Right lobe of liver (tissue), 6 donors: ENCODE measurements around the gene GH1. TPM values are rescaled to one million over a fixed set of nuclear protein-coding genes. Genes with fewer than 3 reads are reported as not detected.
"Not testable (repeated sequence)": the region's sequence is repeated elsewhere in the genome, so short reads cannot be mapped to it uniquely, and the experiment has no call there.

ENCODE experiments used
- ATAC-seq, 4 donors: fragments of 200-7000 bp; cut with Tn5 transposase; one replicate each; pipeline ENCODE4 v1.9.1; 2020; ENCODE audit warnings: mild to moderate bottlenecking in 4 of 4, moderate library complexity in 4 of 4
- DNase-seq, 3 donors: peaks; one replicate each; pipeline ENCODE4 v3.0.0-alpha.2; 2020
- H3K27ac ChIP-seq, 3 donors: fragments of 200-600 bp; one replicate each; pipeline ENCODE4 v1.8.0; 2022
- H3K27me3 ChIP-seq, 2 donors: fragments of 200-600 bp; one replicate each; pipeline ENCODE4 v1.8.0; 2022
- H3K36me3 ChIP-seq, 4 donors: fragments of 200-600 bp; sonication (generic) in 1 of 4; one replicate each; pipeline versions ENCODE4 v1.5.1 to v1.8.0; 2017 to 2022; ENCODE audit warnings: control low read depth in 1 of 4
- H3K4me1 ChIP-seq, 4 donors: fragments of 200-600 bp; sonication (generic) in 1 of 4; one replicate each; pipeline versions ENCODE4 v1.5.1 to v1.8.0; 2017 to 2022; ENCODE audit warnings: control low read depth in 1 of 4
- H3K4me3 ChIP-seq, 3 donors: fragments of 200-600 bp; one replicate each; pipeline ENCODE4 v1.8.0; 2022
- H3K9me3 ChIP-seq, 4 donors: fragments of 200-600 bp; sonication (generic) in 1 of 4; one replicate each; pipeline versions ENCODE4 v1.5.1 to v1.8.0; 2017 to 2022; ENCODE audit warnings: control low read depth in 1 of 4
- CTCF ChIP-seq, 4 donors: fragments of 200-600 bp in 3 of 4; fragments of 450-650 bp in 1 of 4; IDR thresholded peaks; one replicate each; pipeline versions ENCODE4 v1.5.1 to v1.8.0; 2016 to 2022; ENCODE audit warnings: antibody characterized with exemption in 4 of 4, mild to moderate bottlenecking in 2 of 4
- POLR2A ChIP-seq: fragments of 450-650 bp; IDR thresholded peaks from one replicate; pipeline ENCODE4 v1.6.1; 2017; ENCODE audit warnings: antibody characterized with exemption, mild to moderate bottlenecking
- WGBS: methylation state at CpG from one replicate; pipeline ENCODE4 v1.1.6; 2018; ENCODE audit warnings: low coverage, low lambda C conversion rate; ENCODE audit not compliant: insufficient coverage; ENCODE audit errors: missing lambda C conversion rate; 5-methylcytosine and 5-hydroxymethylcytosine counted together
- intact Hi-C, 2 donors: fragments of 100-400 bp; cut with DNase I; formaldehyde crosslinking; loops; one replicate each; pipeline versions ENCODE4 v1.11.2 to v1.14.1; 2022
- total RNA-seq, 6 experiments: library from RNA; depleted of rRNA in 2 of 6; stranded (reverse); fragments of >200 nt in 2 of 6; fragmentation: NEBNext Ultra II Directional in 3 of 6; extraction: Animal tissue kit (Norgen Biotek cat#: 25700) in 3 of 6; gene quantifications; one replicate each; pipeline versions ENCODE4 v1.1.0 to v1.2.4, GENCODE V29; 2016 to 2023
- donor health status: DM: no; HTN: yes; CAD: no.
- donor health status: DM: no; HTN: no; CAD: no.
- donor health status: DM: no; HTN: no; CAD: no.
- donor health status: DM: no; HTN: yes; CAD: no.
- donor health status: DM: no; HTN: yes; CAD: no.

GH1 gene
- total RNA-seq, 6 experiments from 2014 or later, result not detected

- 22% methylated on average over 3 of the region's 15 CpGs for WGBS
- no peak for DNase-seq
- TF ChIP-seq POLR2A (no peak), CTCF (IDR thresholded peaks at IDR 0.05) (no peak)
- Histone ChIP-seq H3K27ac (no peak within 1 kb of the TSS), H3K36me3 (no peaks in the 10 kb centered on the region), H3K4me3 (no peak within 1 kb of the TSS), H3K27me3 (no peaks in the 10 kb centered on the region), H3K4me1 (no peaks in the 10 kb centered on the region), H3K9me3 (no peaks in the 10 kb centered on the region)
- intact Hi-C loops, result loop anchor here in 1 of 2 donors (5.0 to 10.0 kb wide), 2 partner anchors 116 to 224 kb away; partner anchors contain the start of gene ERN1
- ATAC-seq, result no peak
These were observed 7.5 kb downstream of the GH1 start, which contains the start of gene CSHL1 for GRCh38 chr17:63911041-63911635. Gene CSHL1 (minus strand): TSS chr17:63911258. CDS start chr17:63911196, 62 bp downstream.

- TF ChIP-seq CTCF (IDR thresholded peaks at IDR 0.05) (no peak), POLR2A (no peak)
- Histone ChIP-seq H3K4me1 (no peaks in the 10 kb centered on the region), H3K9me3 (no peaks in the 10 kb centered on the region), H3K27me3 (no peaks in the 10 kb centered on the region), H3K4me3 (no peak overlapping the region), H3K36me3 (no peaks in the 10 kb centered on the region), H3K27ac (no peak overlapping the region)
- no peak for ATAC-seq
- DNase-seq, result no peak
- 60% methylated on average over 1 of the region's 14 CpGs for WGBS
- intact Hi-C loops, result loop anchor here in 1 of 2 donors (5.0 to 10.0 kb wide), 2 partner anchors 117 to 225 kb away; partner anchors contain the start of gene ERN1
These were observed 8.5 kb downstream of the GH1 start for GRCh38 chr17:63910096-63910495.

- intact Hi-C loops, H3K9me3 ChIP-seq, H3K4me1 ChIP-seq, H3K27me3 ChIP-seq, H3K4me3 ChIP-seq, H3K27ac ChIP-seq, DNase-seq, ATAC-seq, H3K36me3 ChIP-seq: not testable (repeated sequence)
- no CpG with 5 or more reads among the region's 10 CpGs for WGBS
These were observed 9.1 kb downstream of the GH1 start for GRCh38 chr17:63909586-63909985.

- ATAC-seq, result peak in 3 of 4 donors; percentile 16 to 49 (median 40)
- H3K4me3 ChIP-seq, H3K27ac ChIP-seq, H3K36me3 ChIP-seq, H3K27me3 ChIP-seq, H3K4me1 ChIP-seq, intact Hi-C loops, H3K9me3 ChIP-seq, DNase-seq: not testable (repeated sequence)
- 46% methylated on average over 11 of the region's 12 CpGs for WGBS
- TF ChIP-seq CTCF (IDR thresholded peaks at IDR 0.05), result peak in 1 of 4 donors; percentile 4
These were observed 11.4 kb downstream of the GH1 start for GRCh38 chr17:63907161-63907778.

- H3K27ac ChIP-seq, intact Hi-C loops, H3K4me1 ChIP-seq, H3K9me3 ChIP-seq, H3K4me3 ChIP-seq, H3K36me3 ChIP-seq, ATAC-seq, H3K27me3 ChIP-seq, DNase-seq: not testable (repeated sequence)
- 88% methylated on average over 4 of the region's 8 CpGs for WGBS
These were observed 13.8 kb downstream of the GH1 start for GRCh38 chr17:63904796-63905195.
